Esophagus muscularis mucosa (tissue), 4 donors: ENCODE measurements around the gene DAG1. TPM values are rescaled to one million over a fixed set of nuclear protein-coding genes. Genes with fewer than 3 reads are reported as not detected.

ENCODE experiments used
- DNase-seq: peaks from one replicate; pipeline ENCODE4 v3.0.0-alpha.2; 2017; ENCODE audit errors: extremely low spot score
- H3K27ac ChIP-seq, 4 donors: fragments of 200-600 bp; sonication (generic); replicated peaks in 1 of 4; 1 replicate in 3 of 4; 2 replicates in 1 of 4; pipeline ENCODE4 v1.5.1; 2016 to 2019; ENCODE audit warnings: mild to moderate bottlenecking in 1 of 4
- H3K27me3 ChIP-seq, 4 donors: fragments of 200-600 bp; sonication (generic); one replicate each; pipeline versions ENCODE4 v1.5.1 to v1.6.0; 2016 to 2019
- H3K36me3 ChIP-seq, 4 donors: fragments of 200-600 bp; sonication (generic); one replicate each; pipeline ENCODE4 v1.5.1; 2016 to 2019
- H3K4me1 ChIP-seq, 4 donors: fragments of 200-600 bp; sonication (generic); one replicate each; pipeline ENCODE4 v1.5.1; 2016 to 2019
- H3K4me3 ChIP-seq, 4 donors: fragments of 200-600 bp; sonication (generic); 1 replicate in 2 of 4; 2 replicates in 2 of 4; pipeline ENCODE4 v1.5.1; 2016 to 2019; ENCODE audit warnings: mild to moderate bottlenecking in 4 of 4, moderate library complexity in 1 of 4
- H3K9me3 ChIP-seq, 4 donors: fragments of 200-600 bp; sonication (generic); 1 replicate in 3 of 4; 2 replicates in 1 of 4; pipeline ENCODE4 v1.5.1; 2016 to 2019
- CTCF ChIP-seq, 3 experiments: fragments of 200-600 bp in 2 of 3; fragments of 450-650 bp in 1 of 3; sonication (generic) in 2 of 3; IDR thresholded peaks; one replicate each; pipeline ENCODE4 v1.5.1; 2017 to 2019; ENCODE audit warnings: antibody characterized with exemption in 3 of 3, mild to moderate bottlenecking in 2 of 3, moderate library complexity in 1 of 3
- EP300 ChIP-seq: sonication (generic); formaldehyde crosslinking; IDR thresholded peaks from one replicate; pipeline ENCODE4 v1.6.1; 2017; ENCODE audit warnings: antibody characterized with exemption
- POLR2A ChIP-seq: fragments of 450-650 bp; IDR thresholded peaks from one replicate; pipeline ENCODE4 v1.6.1; 2017; ENCODE audit warnings: antibody characterized with exemption, moderate library complexity, mild to moderate bottlenecking, low read depth
- POLR2AphosphoS5 ChIP-seq, 2 donors: sonication (generic); formaldehyde crosslinking; IDR thresholded peaks; one replicate each; pipeline ENCODE4 v1.6.1; 2017; ENCODE audit warnings: antibody characterized with exemption in 2 of 2
- WGBS: methylation state at CpG from one replicate; pipeline ENCODE4 v1.1.5; 2018; 5-methylcytosine and 5-hydroxymethylcytosine counted together
- intact Hi-C: fragments of 100-400 bp; cut with DNase I; formaldehyde crosslinking; loops from one replicate; pipeline ENCODE4 v1.15.1; 2023
- total RNA-seq, 4 donors: library from RNA; depleted of rRNA; stranded (reverse); fragments of >200 nt; gene quantifications; one replicate each; pipeline versions ENCODE4 v1.1.0 to v1.2.1, GENCODE V29; 2016

The DAG1 gene
- total RNA-seq, 4 donors from 2014 or later: 89.3 to 190 (median 135) TPM

- Histone ChIP-seq H3K27ac (no peak overlapping the region), H3K36me3 (peaks cover 7 to 39% (median 36%) of the 10 kb centered on the region in 4 donors), H3K27me3 (no peaks in the 10 kb centered on the region), H3K4me3 (no peak overlapping the region), H3K9me3 (no peaks in the 10 kb centered on the region), H3K4me1 (peaks cover 0 to 18% (median 12%) of the 10 kb centered on the region in 4 donors)
- intact Hi-C loops: no loop called here
- no peak for TF ChIP-seq POLR2A
- no peak for TF ChIP-seq POLR2AphosphoS5 (IDR thresholded peaks at IDR 0.05)
- TF ChIP-seq EP300: no peak
- TF ChIP-seq CTCF (IDR thresholded peaks at IDR 0.05): no peak
- WGBS: 39% methylated on average over 2 of the region's 2 CpGs
- no peak for DNase-seq
Observed at GRCh38 chr3:49509028-49509561, 39.0 kb downstream of the DAG1 start.

GRCh38 chr3:49511639-49512038 lies 41.6 kb downstream of the DAG1 start:
- DNase-seq: no peak
- Histone ChIP-seq H3K27ac (no peak overlapping the region), H3K9me3 (no peaks in the 10 kb centered on the region), H3K4me3 (no peak overlapping the region), H3K27me3 (no peaks in the 10 kb centered on the region), H3K36me3 (peaks cover 7 to 61% (median 50%) of the 10 kb centered on the region in 4 donors), H3K4me1 (peaks cover 2 to 19% (median 14%) of the 10 kb centered on the region in 4 donors)
- 41% methylated on average over 2 of the region's 2 CpGs for WGBS
- intact Hi-C loops: no loop called here
- TF ChIP-seq POLR2A (no peak), CTCF (IDR thresholded peaks at IDR 0.05) (no peak), EP300 (no peak), POLR2AphosphoS5 (IDR thresholded peaks at IDR 0.05) (no peak)

GRCh38 chr3:49512781-49513355 lies 42.8 kb downstream of the DAG1 start:
- H3K27me3 ChIP-seq: no peaks in the 10 kb centered on the region
- DNase-seq: no peak
- intact Hi-C loops: no loop called here
- H3K9me3 ChIP-seq: no peaks in the 10 kb centered on the region
- peaks cover 0 to 14% (median 5%) of the 10 kb centered on the region in 4 donors for H3K4me1 ChIP-seq
- no peak overlapping the region for H3K4me3 ChIP-seq
- 100% methylated on average over 1 of the region's 1 CpG for WGBS
- H3K36me3 ChIP-seq: peaks cover 7 to 73% (median 60%) of the 10 kb centered on the region in 4 donors
- no peak for TF ChIP-seq EP300
- TF ChIP-seq CTCF (IDR thresholded peaks at IDR 0.05): no peak
- TF ChIP-seq POLR2A: no peak
- no peak for TF ChIP-seq POLR2AphosphoS5 (IDR thresholded peaks at IDR 0.05)
- no peak overlapping the region for H3K27ac ChIP-seq

- no peaks in the 10 kb centered on the region for H3K27me3 ChIP-seq
- H3K4me1 ChIP-seq: peaks cover 0 to 18% (median 3%) of the 10 kb centered on the region in 4 donors
- H3K9me3 ChIP-seq: no peaks in the 10 kb centered on the region
- intact Hi-C loops: no loop called here
- H3K4me3 ChIP-seq: no peak overlapping the region
- no peak for TF ChIP-seq POLR2A
- no peak for TF ChIP-seq CTCF (IDR thresholded peaks at IDR 0.05)
- WGBS: 88% methylated on average over 4 of the region's 4 CpGs
- DNase-seq: no peak
- H3K36me3 ChIP-seq: peaks cover 7 to 81% (median 67%) of the 10 kb centered on the region in 4 donors
- no peak overlapping the region for H3K27ac ChIP-seq
Observed at GRCh38 chr3:49513494-49514124, 43.5 kb downstream of the DAG1 start.
